PC-3 (cell line): ENCODE data around the gene CRABP1.

Experiments used
- CTCF ChIP-seq: fragments of 300-600 bp; sonication (generic); conservative IDR thresholded peaks from 2 replicates; pipeline ENCODE4 v1.5.1; 2017; ENCODE audit warnings: antibody characterized with exemption, low read depth, mild to moderate bottlenecking, low read length
- EZH2 ChIP-seq: fragments of 300-600 bp; sonication (generic); IDR thresholded peaks from one replicate; pipeline ENCODE4 v1.6.1; 2017; ENCODE audit warnings: antibody characterized with exemption, mild to moderate bottlenecking, low read length; ENCODE audit not compliant: unreplicated experiment
- EZH2phosphoT487 ChIP-seq: fragments of 300-600 bp; sonication (generic); IDR thresholded peaks from 2 replicates; pipeline ENCODE4 v1.6.1; 2018; ENCODE audit warnings: mild to moderate bottlenecking, antibody characterized with exemption, low read length, borderline replicate concordance

GRCh38 chr15:78312536-78312935, 27.6 kb upstream of the CRABP1 start:
- TF ChIP-seq CTCF, result no peak
- TF ChIP-seq EZH2phosphoT487, result no peak
- no peak for TF ChIP-seq EZH2
